ENCODE data around the gene CSNK2B.
A peak's percentile ranks its signal among the peaks of the same experiment; 100 is the strongest.

The CSNK2B gene

DNA sequence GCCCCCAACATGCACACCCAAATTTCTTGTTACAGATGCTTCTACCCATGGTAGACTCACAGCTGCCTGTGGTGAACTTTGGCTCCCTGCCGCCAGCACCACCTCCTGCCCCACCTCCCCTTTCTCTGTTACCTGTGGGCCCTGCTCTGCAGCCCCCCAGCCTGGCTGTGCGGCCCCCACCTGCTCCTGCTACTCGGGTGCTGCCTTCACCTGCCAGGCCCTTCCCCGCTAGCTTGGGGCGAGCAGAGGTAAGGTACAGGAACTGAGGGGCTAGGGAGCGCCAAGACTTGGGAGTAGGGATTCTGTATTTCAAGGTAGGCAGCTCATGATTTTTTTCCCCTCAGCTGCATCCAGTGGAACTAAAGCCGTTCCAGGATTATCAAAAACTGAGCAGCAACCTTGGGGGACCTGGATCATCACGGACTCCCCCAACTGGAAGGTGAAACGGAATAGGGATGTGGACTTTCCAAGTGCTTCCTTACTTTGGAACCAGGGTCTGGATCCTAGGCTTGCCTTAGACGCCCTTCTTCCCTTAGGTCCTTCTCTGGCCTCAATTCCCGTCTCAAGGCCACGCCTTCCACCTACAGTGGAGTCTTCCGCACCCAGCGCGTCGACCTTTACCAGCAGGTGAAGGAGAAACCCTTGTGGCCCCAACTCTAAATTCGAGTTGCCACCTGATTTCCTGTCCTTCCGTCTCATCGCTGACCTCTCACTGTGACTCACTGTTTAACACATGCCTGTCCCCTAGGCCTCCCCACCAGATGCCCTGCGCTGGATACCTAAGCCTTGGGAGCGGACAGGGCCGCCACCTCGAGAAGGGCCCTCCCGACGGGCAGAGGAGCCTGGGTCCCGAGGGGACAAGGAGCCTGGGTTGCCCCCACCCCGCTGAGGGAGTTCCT, 28.9 kb upstream of the CSNK2B start:
- no peak for DNase-seq (ENCODE audit: low read depth)

DNA sequence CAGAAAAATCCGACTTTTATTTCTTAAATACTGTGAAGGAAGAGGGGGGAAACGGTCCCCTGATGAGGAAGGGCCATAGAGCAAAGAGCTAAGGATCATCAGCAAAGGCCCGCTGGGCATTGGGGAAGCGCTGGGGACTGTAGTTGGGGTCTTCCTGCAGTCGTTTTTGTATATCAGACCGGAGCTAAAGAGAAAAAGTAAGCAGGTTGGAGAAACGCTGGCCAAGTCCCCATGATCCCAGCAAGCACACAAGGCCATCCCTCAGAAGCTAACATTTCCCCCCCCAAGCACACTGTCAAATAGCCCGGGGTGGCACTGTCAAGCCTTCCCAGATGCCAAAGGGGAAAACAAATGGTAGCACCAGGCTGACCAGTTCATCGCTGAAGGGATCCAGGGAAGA, 26.8 kb upstream of the CSNK2B start:
- no peak for DNase-seq (ENCODE audit: low read depth)

DNA sequence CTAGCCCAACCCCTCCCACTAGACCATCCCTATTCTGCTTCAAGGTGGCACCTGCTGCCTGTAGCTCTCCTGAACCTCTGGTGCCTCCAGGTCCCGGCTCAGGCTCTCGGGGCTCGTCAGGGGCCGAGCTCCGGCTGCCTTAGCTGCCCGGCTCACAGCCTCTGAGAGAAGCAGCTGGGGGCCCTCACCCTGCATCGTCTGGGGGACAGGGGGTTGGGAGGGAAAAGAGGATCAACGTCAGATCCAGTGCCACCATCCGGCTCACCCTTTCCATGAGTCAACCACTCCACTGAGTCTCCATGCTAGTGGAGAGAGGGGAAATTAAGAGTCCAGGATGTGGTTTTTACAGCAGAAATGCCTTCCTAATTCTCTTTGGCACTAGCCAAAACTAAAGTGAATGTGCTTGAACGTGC, 26.4 kb upstream of the CSNK2B start:
- no peak for DNase-seq (ENCODE audit: low read depth)

DNA sequence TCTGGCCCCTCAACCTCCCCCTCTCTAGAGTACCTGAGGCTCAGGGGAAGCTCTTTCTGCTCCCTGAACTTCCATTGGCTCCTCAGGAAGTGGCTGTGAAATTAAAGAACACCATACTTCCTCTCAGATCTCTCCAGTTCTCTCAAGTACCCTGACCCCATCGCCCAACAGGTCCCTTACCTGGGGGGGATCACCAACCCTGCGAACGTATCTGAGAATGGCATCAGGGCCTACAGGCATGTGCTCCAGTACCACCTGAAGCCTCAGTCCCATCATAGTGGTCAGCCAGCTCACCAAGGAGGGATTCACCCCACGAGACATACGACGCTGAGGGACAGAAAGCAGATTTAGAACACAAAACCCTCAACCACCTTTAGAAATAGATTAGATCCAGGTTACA, 25.3 kb upstream of the CSNK2B start:
- no peak for DNase-seq (ENCODE audit: low read depth)

DNA sequence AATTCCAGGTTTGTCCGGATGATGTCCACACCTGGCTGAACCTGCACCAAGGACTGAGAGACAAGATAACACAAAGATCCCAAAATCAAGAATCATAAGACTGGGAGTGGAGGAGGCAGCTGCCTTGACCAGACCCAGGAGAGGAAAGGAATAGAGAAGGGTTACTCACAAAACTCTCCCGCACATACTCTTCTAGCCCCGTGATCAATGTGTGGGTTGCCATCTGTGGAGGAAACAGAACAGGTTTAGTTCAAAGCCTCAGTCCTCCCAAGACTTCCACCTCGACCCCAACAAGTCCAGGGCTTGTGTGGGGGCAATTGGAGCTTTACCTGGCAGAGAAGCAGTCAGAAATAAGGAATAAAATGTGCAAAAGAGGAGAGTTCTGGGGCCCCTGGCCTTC, 24.5 kb upstream of the CSNK2B start:
- DNase-seq (ENCODE audit: low read depth): no peak

DNA sequence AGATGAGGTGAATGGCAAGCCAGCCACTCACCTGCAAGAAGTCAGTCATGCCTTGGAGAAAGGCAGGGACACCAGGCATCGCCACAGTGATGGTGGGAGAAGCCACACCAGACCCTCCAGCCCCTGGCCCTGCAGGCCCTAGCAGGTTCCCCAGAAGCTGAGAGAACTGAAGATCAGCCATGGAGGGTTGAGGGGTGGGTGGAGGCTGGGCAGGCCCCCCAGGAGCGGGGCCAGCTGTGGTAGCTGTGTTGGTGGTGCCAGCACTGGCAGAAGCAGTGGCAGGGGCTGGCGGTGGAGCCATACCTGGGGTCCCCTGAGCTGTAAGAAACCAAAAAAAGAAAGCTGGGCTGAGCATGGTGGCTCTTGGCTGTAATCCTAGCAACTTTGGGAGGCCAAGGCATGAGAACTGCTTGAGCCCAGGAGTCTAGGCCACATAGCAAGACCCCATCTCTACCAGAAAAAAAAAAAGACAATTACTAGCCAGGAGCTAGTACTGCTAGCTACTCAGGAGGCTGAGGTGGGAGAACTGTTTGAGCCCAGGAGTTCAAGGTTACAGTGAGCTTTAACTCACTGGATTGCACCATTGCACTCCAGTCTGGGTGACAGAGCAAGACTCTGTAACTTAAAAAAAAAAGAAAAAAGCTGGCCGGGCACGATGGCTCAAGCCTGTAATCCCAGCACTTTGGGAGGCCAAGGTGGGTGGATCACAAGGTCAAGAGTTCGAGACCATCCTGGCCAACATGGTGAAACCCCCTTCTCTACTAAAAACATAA, 22.9 kb upstream of the CSNK2B start:
- no peak for DNase-seq (ENCODE audit: low read depth)

DNA sequence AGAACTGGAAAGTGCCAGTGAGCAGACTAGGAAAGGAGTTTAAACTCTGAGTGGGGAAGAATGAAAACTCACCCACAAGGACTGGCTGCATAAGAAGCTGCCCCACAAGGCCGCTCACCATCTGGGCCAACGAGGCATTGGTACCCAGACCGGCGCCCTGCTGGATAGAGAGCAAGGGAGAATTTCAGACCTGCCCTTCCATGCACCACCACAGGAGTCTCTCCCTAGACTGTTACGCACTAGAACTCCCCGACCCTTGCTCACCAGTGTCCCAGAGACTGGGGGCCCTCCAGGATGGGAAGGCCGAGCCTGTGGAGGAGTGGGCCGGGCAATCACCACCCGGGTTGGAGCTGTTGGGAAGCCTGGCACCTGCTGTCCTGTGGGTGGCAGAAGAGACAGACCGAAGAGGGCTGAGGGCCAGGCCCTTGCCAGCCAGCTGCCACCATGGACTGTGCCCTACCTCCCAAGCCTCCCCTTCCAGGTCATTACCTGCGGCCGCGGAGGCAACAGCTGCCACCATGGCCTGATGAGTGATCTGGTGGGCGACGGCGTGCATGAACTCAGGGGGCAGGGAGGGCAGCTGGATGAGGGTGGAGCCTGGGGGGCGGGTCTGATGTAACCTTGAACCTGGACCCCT, 21.9 kb upstream of the CSNK2B start:
- DNase-seq (ENCODE audit: low read depth): no peak

DNA sequence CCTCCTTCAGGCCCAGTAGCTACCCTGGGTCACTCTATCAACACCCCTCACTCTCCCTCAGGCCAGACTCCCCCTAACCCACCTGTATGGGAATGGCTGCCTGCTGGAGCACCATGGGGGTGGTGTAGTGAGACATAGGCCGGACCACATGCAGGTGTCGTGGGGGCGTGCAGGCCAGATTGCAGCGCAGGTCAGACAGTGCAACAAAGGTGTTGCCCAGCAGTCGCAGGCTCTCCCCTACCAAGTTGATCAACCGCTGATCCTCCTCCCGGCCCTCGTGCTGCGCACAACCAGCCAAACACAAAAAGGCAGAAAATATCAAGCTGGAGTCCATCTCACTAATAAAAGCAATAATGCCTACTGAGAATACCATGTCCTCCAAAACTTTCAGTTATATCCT, 20.6 kb upstream of the CSNK2B start:
- no peak for DNase-seq (ENCODE audit: low read depth)

DNA sequence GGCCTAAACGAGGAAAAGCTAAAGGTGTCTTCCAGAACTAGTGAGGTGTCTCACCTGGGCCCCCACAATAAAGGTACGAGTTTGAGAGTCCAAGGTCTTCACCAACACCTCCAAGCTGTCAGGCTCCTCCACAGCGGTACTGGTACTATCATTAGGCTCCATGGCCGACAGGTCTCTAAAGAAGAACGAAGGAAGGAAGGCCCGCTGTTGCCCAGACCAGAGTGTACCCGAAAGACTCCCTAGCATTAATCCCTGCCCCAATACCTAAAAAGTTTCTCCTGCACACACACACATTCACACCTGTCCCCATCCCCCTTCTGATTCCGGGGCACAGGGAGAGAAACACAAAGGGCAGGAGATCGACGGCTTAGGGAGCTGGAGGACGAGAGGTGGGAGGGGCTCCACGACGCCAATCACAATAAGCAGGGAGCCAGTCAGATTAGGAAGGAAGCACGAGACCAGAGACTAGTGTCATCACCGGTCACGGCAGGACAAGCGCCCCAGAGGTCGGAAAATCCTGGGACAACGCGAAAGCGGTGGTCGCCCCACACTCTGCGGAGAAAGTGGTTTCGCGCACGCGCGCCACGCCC, 14.2 kb upstream of the CSNK2B start:
- no peak for DNase-seq (ENCODE audit: low read depth)

DNA sequence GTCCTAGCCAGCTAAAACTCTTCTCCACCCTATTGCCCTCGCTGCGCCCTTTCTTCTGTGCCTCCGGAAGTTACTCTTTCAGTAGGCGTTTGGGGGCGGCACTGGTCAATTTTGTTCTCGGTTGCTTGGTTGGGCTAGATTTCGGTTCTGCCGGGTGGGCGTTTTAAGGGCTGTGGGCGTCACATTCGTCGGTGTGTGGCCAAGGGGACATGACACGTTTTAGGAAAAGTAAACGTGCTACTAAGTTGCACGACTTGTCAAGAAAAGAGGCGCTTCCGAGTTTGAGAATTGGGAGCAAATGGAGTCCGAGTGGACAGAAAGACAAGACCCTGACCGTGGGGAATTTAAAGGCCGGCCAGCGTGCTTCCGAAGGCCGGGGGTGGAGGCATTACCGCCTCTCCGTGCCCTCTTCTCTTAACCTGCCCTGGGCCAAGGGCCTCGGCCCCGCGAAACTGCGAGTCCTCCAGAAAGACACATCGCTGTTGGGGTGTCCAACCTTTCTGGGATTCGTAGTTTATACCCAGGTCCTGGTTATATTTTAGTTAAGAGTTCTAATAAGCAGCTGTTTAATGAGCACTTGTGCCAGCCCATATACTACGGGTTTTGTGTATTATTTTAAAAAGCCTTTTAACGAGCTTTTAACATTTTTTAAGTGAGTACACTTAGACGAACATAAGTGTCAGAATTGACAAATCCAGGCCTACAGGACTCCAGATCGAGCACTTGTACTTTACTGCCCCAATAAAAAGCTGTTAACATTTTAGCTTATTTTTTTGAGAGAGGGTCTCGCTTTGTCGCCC, 12.8 kb upstream of the CSNK2B start:
- peak; percentile 83 for DNase-seq (ENCODE audit: low read depth)

DNA sequence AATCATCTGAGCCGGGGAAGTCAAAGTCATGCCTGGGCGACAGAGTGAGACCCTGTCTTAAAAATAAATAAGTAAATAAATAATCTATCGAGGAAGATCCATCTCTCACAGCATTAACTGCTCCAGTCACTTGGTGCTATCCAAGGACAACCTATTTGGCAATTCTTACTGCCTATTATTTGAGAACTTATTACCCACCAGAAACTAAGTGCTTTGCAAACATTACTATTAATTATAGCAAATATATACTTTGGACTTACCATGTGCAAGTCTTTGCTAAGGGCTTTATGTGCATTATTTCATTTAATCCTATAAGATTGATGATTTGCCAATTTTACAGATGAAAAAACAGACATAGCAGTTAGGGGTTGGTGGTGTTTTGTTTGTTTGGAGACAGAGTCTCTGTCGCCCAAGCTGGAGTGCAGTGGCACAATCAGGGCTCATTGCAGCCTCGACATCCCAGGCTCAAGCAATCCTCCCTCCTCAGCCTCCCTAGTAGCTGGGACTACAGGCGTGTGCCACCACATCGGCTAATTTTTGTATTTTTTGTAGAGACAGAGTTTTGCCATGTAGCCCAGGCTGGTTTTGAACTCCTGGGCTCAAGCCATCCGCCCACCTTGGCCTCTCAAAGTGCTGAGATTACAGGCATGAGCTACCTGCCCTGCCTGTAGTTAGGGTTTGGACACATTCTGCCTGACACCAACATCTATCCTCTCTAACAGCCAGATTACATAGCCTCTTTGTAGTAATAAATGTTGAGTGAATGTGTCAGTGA, 11.1 kb upstream of the CSNK2B start:
- no peak for DNase-seq (ENCODE audit: low read depth)

DNA sequence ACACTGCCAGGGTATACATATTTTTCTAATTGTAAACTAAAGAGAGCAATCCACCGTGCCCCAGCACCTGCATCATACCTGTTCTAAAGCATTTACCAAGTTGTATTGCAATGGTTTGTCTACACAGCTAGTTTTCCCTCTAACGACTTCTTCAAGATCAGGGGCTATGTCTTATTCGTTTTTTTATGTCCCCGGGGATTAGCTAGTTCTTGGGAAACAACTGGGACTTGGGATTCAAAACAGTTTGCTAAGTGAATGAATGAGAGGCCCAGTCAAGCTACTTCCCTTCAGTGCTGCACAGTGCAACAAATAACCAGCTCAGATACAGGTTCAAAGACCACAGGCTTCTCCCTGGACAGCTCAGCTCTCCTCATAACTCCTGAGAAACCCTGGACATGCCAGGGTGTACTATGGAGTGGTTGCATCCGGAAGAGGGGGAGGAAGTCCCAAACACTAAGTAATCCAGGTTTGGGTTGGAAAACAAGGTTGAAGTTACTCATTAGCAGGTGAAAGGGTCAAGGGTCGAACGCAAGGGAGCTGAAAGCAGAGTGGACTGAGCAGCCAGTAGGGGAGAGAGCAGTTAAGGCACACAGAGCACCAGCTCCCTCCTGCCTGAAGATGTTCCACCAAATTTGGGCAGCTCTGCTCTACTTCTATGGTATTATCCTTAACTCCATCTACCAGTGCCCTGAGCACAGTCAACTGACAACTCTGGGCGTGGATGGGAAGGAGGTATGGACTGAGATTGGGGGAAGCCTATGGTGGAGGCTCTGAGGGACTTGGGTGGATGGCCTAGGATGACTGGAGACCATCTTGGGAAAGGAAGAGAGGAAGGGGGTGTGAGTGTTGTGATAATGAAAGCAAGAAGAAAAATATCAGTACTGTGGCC, 10.3 kb upstream of the CSNK2B start, which contains the start of gene APOM:
APOM (plus strand) TSS at position 546 of the 889 bp plus-strand sequence; CDS start at position 619, 73 bp downstream.
- DNase-seq (ENCODE audit: low read depth): no peak

DNA sequence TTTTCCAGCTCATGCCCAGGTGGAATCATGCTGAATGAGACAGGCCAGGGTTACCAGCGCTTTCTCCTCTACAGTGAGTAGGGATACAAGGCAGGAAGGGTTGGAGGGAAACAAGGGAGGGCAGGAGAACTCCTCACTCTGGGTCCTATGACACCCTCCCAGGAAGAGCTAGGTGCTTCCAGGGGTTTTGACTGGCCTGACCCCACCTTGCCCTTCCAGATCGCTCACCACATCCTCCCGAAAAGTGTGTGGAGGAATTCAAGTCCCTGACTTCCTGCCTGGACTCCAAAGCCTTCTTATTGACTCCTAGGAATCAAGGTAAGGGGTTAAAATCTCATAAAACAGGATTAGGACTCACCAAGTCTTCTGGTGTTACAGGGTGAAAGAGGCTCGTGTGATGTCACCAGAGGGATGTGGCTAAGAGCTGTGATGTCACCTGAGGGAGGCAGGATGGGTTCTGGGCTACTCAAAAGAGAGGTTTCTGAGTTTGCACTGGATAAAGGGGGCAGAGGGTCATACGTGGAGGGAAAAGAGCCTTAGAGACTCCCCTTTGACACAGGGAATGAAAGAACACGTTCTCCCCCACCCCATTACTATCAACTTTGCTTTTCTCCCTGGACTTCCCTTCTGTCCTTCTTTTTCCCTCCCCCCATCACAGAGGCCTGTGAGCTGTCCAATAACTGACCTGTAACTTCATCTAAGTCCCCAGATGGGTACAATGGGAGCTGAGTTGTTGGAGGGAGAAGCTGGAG, 8.3 kb upstream of the CSNK2B start:
- DNase-seq (ENCODE audit: low read depth): no peak

DNA sequence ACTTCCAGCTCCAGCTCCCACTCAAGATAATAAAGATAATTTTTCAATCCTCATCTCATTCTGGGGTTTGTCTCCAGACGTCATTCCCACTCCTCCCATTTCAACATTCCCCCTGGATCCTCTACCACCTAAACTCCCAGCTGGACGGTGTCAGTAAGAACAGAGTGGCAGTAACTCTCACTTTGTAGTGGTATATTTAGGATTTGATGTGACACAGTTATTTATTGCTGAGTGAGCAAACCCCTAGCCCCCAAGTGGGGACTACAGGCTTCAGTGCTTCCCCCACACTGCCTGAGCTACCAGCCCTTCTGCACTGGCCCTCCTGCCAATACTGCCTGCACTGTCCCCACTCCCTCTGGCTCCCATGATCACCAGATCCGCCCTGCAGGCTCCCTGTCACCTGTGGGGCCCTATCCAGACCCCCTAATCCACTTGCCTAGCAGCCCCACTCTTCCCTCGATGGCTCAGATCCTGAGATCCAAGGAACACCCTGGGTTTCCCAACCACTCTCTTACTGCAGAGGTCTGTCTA, 7.7 kb upstream of the CSNK2B start:
- DNase-seq (ENCODE audit: low read depth): no peak

DNA sequence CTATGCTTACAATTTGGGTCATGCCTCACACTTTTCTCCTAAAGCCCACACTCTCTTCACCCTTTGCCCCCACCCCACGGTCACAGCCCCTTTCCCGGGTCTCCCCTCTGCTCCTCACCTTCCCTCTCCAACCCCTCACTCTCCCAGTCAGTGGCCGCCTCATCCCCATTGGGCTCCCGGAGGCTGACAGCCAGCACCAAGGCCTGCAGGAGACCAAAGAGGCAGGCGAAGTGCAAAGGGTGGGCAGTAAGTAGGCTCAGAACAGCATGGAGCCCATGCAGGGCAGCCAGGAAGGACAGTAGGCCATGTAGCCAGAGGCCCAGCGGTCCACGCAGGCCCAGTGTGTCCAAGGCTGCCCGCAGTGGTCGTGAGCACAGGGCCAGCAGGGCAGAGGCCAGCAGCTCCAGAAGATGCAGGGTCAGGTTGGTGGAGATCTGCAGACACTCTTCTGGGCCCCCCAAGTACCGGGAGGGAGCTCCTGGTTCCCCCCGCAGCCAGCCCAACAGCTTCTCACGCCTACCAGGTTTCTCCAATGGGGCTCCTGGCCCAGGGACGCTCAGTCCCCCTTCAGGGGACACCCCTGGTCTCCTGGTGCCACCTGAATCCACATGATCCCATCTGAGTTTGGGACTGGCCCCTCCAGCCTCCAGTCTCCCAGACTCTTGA, 6.8 kb upstream of the CSNK2B start:
- DNase-seq (ENCODE audit: low read depth): no peak

DNA sequence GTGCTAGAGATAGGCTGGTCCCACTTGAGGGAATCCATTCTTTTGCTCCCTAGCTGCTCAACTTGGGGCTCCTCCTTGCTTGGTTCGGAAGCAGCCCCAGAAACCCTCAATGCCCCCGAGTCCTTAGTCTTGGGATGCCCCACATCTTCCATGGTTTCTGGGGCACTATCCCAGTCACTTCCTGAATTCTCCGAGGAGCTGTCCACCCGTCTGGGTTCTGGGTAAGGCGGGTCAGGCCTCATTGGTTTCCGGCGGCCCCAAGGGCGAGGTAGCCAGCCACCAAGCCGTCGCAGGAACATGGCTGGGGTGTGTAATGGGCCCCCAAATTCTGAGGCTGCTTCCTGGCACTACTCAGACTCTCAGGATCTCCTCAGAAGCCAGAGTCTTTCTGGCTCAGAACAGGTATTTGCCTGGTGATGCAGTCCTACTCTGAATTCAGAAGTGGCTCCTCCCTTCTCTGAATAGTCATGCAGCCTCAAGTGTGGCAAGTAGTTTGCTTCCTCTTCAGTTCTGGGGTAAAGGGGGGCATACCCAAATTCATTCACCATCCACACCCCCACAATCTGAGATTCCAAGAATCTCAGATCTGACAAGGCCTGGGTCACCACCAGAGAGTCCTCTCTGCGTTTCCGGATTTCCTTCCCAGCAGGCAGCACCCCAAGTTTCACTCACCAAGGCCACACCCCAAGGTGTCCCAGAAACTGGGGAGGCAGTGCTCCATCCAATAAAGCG, 6.1 kb upstream of the CSNK2B start:
- no peak for DNase-seq (ENCODE audit: low read depth)

All from activated T-cell treated with anti-CD3 and anti-CD28 coated beads for 24 hours (primary cell).